Heart left ventricle (tissue), 16 donors: ENCODE measurements around the gene APMAP. TPM values are rescaled to one million over a fixed set of nuclear protein-coding genes. Genes with fewer than 3 reads are reported as not detected.

Experiments used
- ATAC-seq, 4 donors: fragments of 200-7000 bp; cut with Tn5 transposase; one replicate each; pipeline ENCODE4 v1.9.1; 2020 to 2022; ENCODE audit warnings: moderate library complexity in 4 of 4, mild to moderate bottlenecking in 3 of 4, moderate number of reproducible peaks in 1 of 4
- DNase-seq, 5 donors: peaks; one replicate each; pipeline ENCODE4 v3.0.0-alpha.2; 2020
- H3K27ac ChIP-seq, 12 donors: fragments of 200-600 bp; sonication (generic) in 4 of 12; one replicate each; pipeline versions ENCODE4 v1.5.0 to v1.8.0; 2016 to 2022; ENCODE audit warnings: mild to moderate bottlenecking in 2 of 12
- H3K27me3 ChIP-seq, 9 donors: fragments of 200-600 bp; sonication (generic) in 2 of 9; one replicate each; pipeline versions ENCODE4 v1.5.1 to v1.8.0; 2016 to 2022; ENCODE audit warnings: mild to moderate bottlenecking in 3 of 9
- H3K36me3 ChIP-seq, 9 donors: fragments of 200-600 bp; sonication (generic) in 2 of 9; one replicate each; pipeline versions ENCODE4 v1.5.0 to v1.8.0; 2018 to 2022; ENCODE audit warnings: mild to moderate bottlenecking in 2 of 9
- H3K4me1 ChIP-seq, 12 donors: fragments of 200-600 bp; sonication (generic) in 4 of 12; one replicate each; pipeline versions ENCODE4 v1.5.0 to v1.8.0; 2016 to 2022; ENCODE audit warnings: mild to moderate bottlenecking in 3 of 12
- H3K4me3 ChIP-seq, 12 donors: fragments of 200-600 bp; sonication (generic) in 4 of 12; one replicate each; pipeline versions ENCODE4 v1.5.0 to v1.8.0; 2017 to 2022; ENCODE audit warnings: mild to moderate bottlenecking in 9 of 12, moderate library complexity in 4 of 12
- H3K9me3 ChIP-seq, 12 donors: fragments of 200-600 bp; sonication (generic) in 4 of 12; one replicate each; pipeline versions ENCODE4 v1.5.0 to v1.8.0; 2016 to 2022; ENCODE audit warnings: mild to moderate bottlenecking in 1 of 12
- POLR2A ChIP-seq, 2 donors: fragments of 450-650 bp; IDR thresholded peaks; one replicate each; pipeline ENCODE4 v1.6.1; 2017; ENCODE audit warnings: antibody characterized with exemption in 2 of 2, mild to moderate bottlenecking in 2 of 2, moderate library complexity in 2 of 2
- WGBS, 4 donors: extraction: QIAGEN DNeasy Blood & Tissue Kit in 2 of 4; methylation state at CpG; one replicate each; pipeline versions ENCODE4 v1.1.5 to v1.1.7; 2013 to 2018; 5-methylcytosine and 5-hydroxymethylcytosine counted together
- intact Hi-C, 10 donors: fragments of 100-400 bp; cut with DNase I; formaldehyde crosslinking; loops; one replicate each; pipeline versions ENCODE4 v1.11.1 to v1.14.2; 2022
- polyA plus RNA-seq, 2 donors: library from polyadenylated mRNA; stranded (reverse); fragments of 200-250 nt; gene quantifications; one replicate each; pipeline ENCODE4 v1.2.3, GENCODE V29; 2013
- total RNA-seq, 9 donors: library from RNA; depleted of rRNA in 2 of 9; stranded (reverse); fragments of >200 nt in 2 of 9; fragmentation: NEBNext Ultra II Directional in 3 of 9; extraction: Animal tissue kit (Norgen Biotek cat#: 25700) in 3 of 9; gene quantifications; one replicate each; pipeline versions ENCODE4 v1.1.0 to v1.2.4, GENCODE V29; 2016 to 2023
- TF ChIP-seq, protein P1 (sequence below), 12 donors: fragments of 200-600 bp; sonication (generic) in 4 of 12; IDR thresholded peaks; one replicate each; pipeline versions ENCODE4 v1.5.0 to v1.8.0; 2018 to 2022; ENCODE audit warnings: antibody characterized with exemption in 12 of 12, mild to moderate bottlenecking in 5 of 12
- donor health status: ischemic (EF 13 %, LVEDD 7.1; RV severe dilation, severe dysfunction).
- donor health status: healthy with polysubstance abuse.
- donor health status: DM: no; HTN: yes; CAD: no.
- donor health status: DM: no; HTN: no; CAD: no.
- donor health status: ischemic (EF 25% LVEDD 6.9; RV normal size, moderate dysfunction).
- donor health status: ischemic (EF 25% LVEDD 5.7; RV mildly dilated, moderate dysfunction).
- donor health status: healthy.
- donor health status: DM: yes; HTN: yes; CAD: no.
- donor health status: ischemic (EF 35%, LVEDD 5.7; RV mildly dilated, moderate dysfunction).
- donor health status: nonischemic (EF 11% LVEDD 7.7; RV severe dilation, severe dysfunction).
- donor health status: DM: yes; HTN: yes; CAD: no.
- donor health status: PGD.
- donor health status: ischemic (EF 29% LVEDD 5.4; RV normal size, mild dysfunction).
- donor health status: nonischemic (EF 23%, LVEDD 6.1; RV moderate dilation, normal function).

APMAP gene
- total and polyA plus RNA-seq, 11 donors = 16.2 to 61.3 (median 31.9) TPM

DNA sequence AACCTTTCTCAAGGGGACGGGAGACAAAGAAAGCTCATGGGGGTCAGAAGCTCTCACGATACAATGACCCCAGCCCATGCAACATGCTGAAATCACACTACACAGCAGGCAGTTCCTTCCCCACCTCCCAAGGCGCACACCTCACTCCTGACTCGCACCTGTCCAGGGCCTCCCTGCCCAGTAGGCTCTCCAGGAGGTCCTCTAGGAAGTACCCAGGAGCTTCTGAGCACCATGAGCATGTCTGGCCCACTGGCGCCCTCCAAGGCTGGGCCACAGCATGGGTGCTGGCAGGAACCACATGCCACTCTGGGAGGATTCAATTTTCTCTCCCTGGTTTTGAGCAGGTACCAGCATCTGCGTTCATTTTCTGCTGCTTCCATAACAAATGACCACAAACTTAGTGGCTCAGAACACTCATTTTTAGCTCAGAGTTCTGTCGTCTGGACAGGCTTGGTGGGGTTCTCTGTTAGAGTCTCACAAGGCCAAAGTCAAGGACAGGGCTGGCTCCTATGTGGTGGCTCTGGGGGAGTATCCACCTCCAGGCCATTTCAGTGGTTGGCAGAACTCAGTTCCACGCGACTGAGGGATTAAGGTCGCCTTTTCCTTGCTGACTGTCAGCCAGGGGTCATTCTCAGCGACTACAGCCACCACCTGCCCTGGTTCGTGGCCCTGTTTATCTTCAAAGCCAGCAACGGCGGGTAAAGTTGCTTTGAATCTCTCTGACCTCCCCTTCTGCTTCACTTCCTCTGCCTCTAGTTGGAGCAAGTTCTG is 32.7 kb upstream of the APMAP start:
- Histone ChIP-seq H3K27ac (peak overlapping the region in 8 of 12 donors; percentile 4 to 71 (median 20)), H3K4me1 (peaks cover 0 to 66% (median 26%) of the 10 kb centered on the region in 12 donors), H3K36me3 (peaks cover 0 to 56% (median 31%) of the 10 kb centered on the region in 9 donors), H3K9me3 (no peaks in the 10 kb centered on the region), H3K4me3 (no peak overlapping the region), H3K27me3 (no peaks in the 10 kb centered on the region)
- peak in 3 of 5 donors; percentile 15 to 40 (median 23) for DNase-seq
- TF ChIP-seq, protein P1, sequence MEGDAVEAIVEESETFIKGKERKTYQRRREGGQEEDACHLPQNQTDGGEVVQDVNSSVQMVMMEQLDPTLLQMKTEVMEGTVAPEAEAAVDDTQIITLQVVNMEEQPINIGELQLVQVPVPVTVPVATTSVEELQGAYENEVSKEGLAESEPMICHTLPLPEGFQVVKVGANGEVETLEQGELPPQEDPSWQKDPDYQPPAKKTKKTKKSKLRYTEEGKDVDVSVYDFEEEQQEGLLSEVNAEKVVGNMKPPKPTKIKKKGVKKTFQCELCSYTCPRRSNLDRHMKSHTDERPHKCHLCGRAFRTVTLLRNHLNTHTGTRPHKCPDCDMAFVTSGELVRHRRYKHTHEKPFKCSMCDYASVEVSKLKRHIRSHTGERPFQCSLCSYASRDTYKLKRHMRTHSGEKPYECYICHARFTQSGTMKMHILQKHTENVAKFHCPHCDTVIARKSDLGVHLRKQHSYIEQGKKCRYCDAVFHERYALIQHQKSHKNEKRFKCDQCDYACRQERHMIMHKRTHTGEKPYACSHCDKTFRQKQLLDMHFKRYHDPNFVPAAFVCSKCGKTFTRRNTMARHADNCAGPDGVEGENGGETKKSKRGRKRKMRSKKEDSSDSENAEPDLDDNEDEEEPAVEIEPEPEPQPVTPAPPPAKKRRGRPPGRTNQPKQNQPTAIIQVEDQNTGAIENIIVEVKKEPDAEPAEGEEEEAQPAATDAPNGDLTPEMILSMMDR (IDR thresholded peaks at IDR 0.05) = no peak
- no peak for TF ChIP-seq POLR2A (IDR thresholded peaks at IDR 0.05)
- peak in 1 of 4 donors; percentile 23 for ATAC-seq
- intact Hi-C loops = loop anchor here in 1 of 10 donors (5.0 kb wide), 1 partner anchor 37 kb away; no protein-coding TSS in a partner anchor
- WGBS, 4 donors = 63 to 83% (median 71%) methylated on average over 13 to 14 of the region's 14 CpGs

DNA sequence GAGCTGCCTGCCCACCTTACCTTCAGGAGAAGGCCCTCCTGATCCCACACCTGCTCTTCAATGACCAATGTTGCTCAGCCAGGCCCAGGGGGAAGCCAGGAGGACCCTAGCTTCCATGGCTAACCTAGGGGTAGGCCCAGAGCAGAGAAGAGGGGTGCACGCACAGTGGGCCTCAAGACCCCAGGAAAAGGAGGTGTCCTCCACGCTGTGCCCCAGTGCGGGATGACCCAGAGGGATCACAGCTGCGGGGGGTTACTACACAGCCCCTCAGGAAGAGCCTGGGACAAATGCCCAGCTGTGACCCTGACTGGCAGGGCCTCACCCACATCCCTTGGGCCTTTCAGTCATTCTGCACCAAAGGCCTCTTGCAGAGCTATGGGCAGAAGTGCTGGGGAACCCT is 31.6 kb upstream of the APMAP start:
- H3K4me3 ChIP-seq = no peak overlapping the region
- no peaks in the 10 kb centered on the region for H3K9me3 ChIP-seq
- peaks cover 0 to 56% (median 28%) of the 10 kb centered on the region in 9 donors for H3K36me3 ChIP-seq
- TF ChIP-seq, protein P1 (IDR thresholded peaks at IDR 0.05) = no peak
- no peak for TF ChIP-seq POLR2A (IDR thresholded peaks at IDR 0.05)
- ATAC-seq (no peak), DNase-seq (peak in 3 of 5 donors; percentile 6 to 16 (median 15))
- intact Hi-C loops = loop anchor here in 1 of 10 donors (5.0 kb wide), 1 partner anchor 33 kb away; the partner anchor contains the start of gene ACSS1
- no peaks in the 10 kb centered on the region for H3K27me3 ChIP-seq
- WGBS, 4 donors = 80 to 98% (median 92%) methylated on average over 1 to 4 of the region's 4 CpGs
- H3K4me1 ChIP-seq = peaks cover 0 to 65% (median 26%) of the 10 kb centered on the region in 12 donors
- H3K27ac ChIP-seq = peak overlapping the region in 3 of 12 donors; percentile 12 to 71 (median 14)

DNA sequence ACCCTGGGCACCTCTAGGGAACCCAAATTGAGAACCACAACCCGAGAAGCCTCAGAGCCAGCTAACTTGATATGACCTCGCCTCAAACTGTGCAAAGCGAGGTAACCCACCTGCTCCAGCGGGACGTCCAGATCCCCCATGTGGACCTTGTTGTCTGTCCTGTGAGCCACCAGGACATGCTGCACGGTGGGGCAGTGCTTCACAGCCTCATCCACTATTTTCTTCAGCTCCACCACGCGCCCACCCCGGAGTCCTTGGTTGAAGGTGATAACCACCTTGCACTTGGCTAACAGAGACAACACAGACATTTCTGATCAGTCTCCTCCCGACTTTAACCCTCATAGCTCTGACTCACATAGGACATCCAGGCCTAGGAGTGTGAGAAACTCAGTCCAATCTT is 30.8 kb upstream of the APMAP start:
- peak overlapping the region in 6 of 12 donors; percentile 15 to 71 (median 21) for H3K27ac ChIP-seq
- no peaks in the 10 kb centered on the region for H3K9me3 ChIP-seq
- no peak for ATAC-seq
- intact Hi-C loops = loop anchor here in 1 of 10 donors (5.0 kb wide), 1 partner anchor 34 kb away; the partner anchor contains the start of gene ACSS1
- no peak for TF ChIP-seq POLR2A (IDR thresholded peaks at IDR 0.05)
- TF ChIP-seq, protein P1 (IDR thresholded peaks at IDR 0.05) = no peak
- DNase-seq = peak in 4 of 5 donors; percentile 12 to 39 (median 23)
- H3K36me3 ChIP-seq = peaks cover 0 to 56% (median 30%) of the 10 kb centered on the region in 9 donors
- peaks cover 0 to 65% (median 26%) of the 10 kb centered on the region in 12 donors for H3K4me1 ChIP-seq
- no peak overlapping the region for H3K4me3 ChIP-seq
- no peaks in the 10 kb centered on the region for H3K27me3 ChIP-seq
- 63 to 86% (median 71%) methylated on average over 9 to 10 of the region's 10 CpGs for WGBS, 4 donors

DNA sequence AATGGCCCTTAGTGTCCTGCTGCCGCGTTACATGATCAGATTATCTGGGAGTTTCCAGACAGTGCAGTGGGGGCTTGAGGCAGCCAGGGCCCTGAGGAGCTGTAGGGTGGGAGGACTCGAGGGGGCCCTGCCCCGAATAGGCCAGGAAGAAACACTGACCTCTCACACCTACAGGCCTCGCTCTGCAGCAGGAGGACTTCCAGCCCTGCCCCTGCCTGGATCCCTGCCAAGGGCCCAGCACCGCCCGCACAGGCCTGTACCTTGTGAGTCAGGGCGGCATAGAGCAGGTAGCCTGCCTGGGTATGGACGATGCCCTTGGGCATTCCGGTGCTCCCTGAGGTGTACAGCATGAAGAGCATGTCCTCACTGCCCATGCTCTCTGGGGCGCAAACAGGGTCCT is 30.1 kb upstream of the APMAP start:
- Histone ChIP-seq H3K36me3 (peaks cover 0 to 59% (median 35%) of the 10 kb centered on the region in 9 donors), H3K9me3 (no peaks in the 10 kb centered on the region), H3K27ac (peak overlapping the region in 7 of 12 donors; percentile 6 to 71 (median 18)), H3K4me3 (no peak overlapping the region), H3K4me1 (peaks cover 0 to 69% (median 24%) of the 10 kb centered on the region in 12 donors), H3K27me3 (no peaks in the 10 kb centered on the region)
- DNase-seq = peak in 3 of 5 donors; percentile 40 to 66 (median 60)
- ATAC-seq = peak; percentile 13 to 61 (median 38)
- WGBS, 4 donors = 45 to 65% (median 50%) methylated on average over 11 of the region's 11 CpGs
- intact Hi-C loops = loop anchor here in 1 of 10 donors (5.0 kb wide), 1 partner anchor 35 kb away; the partner anchor contains the start of gene ACSS1
- TF ChIP-seq, protein P1 (IDR thresholded peaks at IDR 0.05) = no peak
- no peak for TF ChIP-seq POLR2A (IDR thresholded peaks at IDR 0.05)
